Measurements from ENCODE around the gene PMEPA1.

Gene PMEPA1

DNA sequence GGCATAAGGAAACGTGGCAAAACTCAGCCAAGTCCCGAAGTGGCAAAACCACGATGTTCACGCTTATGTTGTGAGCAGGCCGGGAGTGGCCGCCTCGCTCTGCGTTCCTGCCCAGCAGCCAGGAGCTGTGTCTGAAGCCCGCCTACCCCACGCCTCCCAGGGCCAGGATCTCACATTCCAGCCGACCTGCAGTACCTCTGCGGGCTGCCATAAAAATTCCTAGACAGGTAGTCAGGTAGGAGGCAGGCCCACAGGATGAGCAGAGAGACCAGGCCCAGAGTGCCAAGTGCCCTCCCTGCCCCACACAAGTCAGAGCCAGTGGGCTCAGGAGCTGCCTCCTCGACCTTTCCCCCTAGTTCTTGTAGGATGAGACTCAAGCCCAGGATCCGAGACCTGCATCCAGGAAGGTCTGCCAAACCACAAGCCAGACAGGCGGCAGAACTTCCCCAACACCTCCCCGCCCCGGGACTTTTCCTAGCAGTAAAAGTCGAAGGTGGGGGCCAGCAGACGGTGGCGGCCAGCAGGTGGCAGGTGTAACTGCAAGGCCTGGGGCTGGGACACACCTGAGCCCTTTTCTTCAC, 16.7 kb downstream of the PMEPA1 start:
- DNase-seq (ENCODE audit: low read depth), result no peak

DNA sequence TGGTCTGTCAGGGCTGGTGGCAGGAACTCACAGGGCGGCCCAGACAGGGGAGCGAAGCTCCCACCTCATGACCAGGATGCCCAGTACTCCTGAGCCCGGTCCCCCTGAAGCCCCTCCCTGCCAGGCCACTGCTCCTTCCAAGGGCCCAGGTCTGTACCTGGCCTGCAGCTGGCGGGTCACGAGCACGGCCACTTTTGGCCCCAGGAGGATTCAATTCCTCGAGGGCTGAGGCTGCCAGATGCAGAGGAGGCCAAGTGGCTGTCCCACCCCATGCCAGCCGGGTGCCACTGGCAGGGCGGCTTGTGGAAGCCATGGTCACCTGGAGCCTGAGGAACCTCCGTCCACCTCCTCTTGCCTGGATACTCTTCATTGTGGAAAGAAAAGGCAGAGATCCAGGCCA, 17.4 kb downstream of the PMEPA1 start:
- no peak for DNase-seq (ENCODE audit: low read depth)

DNA sequence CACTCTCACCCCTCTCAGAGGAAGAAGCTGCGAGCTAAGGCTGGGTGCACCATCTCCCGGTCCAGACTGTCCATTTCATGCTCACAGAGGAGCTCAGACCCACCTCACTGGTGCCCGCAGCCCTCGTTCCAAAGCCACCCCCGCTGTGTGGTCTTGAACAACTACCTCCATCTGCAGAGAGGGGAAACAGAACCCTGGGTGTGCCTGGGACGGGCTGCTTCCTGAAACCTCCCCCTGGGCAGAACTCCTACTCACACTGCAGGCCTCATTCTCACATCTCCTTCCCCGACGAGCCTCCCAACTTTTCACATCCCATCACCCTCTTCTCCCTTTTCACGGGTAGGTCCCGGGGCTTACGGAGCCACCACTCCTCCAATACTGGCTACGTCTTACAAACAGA, 18.1 kb downstream of the PMEPA1 start:
- no peak for DNase-seq (ENCODE audit: low read depth)

DNA sequence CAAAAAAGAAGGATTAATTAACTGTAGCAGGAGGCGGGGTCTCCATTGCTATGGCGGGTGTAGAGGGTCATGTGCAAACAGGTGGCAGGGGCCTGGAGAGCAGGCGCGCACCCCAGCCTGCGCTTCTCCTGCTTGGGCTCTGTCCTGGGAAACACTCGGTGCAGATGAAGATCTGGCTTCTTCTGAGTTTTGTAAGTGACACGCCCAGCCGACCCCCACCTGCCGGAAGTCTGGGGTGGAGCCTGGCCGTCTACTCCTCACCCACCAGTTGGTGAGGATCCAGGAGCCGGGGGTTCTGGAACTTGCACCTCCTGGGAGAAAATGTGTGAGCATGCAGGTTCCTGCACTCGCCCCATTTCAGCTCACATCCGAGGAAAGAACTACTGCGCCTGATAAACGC, 19.3 kb downstream of the PMEPA1 start:
- DNase-seq (ENCODE audit: low read depth), result no peak

DNA sequence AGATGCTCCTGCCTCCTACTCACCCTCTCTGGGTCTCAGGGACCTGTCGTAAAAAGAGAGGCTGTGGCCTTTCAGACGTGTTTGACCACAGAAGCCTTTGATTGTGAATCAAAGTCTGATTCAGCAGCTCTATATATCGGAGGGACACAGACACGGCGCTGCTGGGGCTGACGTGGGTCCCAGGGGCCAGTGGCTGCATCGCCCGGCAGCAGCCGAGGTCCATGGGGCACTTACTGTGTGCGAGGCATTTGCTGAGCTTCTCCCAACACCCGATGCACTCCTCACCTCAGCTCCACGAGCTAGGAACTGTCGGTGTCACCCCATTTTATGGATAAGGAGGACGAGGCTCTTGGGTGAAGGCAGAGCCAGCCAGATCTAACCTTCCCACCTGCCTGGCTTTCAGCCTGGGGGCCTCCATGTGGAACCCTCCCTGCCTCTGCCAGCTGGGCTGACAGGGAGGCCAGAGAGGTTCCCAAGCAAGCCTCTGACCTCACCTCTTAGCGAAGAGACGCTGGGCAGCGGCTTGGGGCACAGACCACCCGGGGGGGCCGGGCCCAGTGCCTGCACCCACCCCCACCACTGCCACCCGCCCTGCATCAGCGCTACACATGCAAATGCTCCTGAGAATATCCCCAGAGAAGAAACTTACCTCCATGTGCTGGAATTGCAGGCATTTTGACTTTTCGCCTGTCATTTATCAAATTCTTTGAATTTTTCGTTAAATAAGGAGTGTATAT, 19.9 kb downstream of the PMEPA1 start:
- no peak for DNase-seq (ENCODE audit: low read depth)

DNA sequence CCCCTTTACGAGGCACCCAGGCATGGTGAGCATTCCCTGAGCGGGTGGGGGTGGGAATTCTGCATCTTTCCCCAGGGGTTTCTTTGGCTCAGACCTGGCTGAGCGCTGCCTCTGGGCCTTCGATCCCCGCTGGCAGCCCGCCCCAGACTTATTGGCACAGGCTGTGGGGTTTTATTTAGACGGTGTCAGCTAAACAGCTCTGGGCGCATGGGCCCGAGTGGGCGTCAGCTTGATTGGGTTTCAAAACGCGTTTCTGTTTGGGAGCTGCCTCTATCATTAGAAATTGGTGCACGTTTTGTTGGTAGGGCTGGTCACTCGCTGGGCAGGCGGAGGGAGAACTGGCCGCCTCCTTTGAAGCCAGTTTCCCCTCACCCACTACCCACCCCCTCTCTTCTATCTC, 21.0 kb downstream of the PMEPA1 start:
- no peak for DNase-seq (ENCODE audit: low read depth)

DNA sequence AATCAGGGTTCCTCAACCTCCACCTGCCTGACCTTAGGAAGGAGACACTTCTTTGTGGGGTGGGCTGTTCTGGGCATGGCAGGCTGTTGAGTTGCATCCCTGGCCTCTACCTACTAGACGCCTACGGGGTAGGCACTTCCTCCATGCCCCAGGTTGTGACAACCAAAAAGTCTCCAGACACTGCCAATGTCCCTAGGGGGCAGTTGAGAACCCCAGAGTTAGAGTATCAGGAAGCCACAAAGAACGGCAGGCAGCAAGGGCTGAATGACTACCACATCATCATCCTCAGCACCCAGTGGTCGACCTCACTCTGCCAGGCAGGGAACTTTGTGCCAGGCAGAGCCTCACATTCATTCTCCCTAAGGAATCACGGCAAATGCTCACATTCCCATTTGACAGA, 21.5 kb downstream of the PMEPA1 start:
- no peak for DNase-seq (ENCODE audit: low read depth)

DNA sequence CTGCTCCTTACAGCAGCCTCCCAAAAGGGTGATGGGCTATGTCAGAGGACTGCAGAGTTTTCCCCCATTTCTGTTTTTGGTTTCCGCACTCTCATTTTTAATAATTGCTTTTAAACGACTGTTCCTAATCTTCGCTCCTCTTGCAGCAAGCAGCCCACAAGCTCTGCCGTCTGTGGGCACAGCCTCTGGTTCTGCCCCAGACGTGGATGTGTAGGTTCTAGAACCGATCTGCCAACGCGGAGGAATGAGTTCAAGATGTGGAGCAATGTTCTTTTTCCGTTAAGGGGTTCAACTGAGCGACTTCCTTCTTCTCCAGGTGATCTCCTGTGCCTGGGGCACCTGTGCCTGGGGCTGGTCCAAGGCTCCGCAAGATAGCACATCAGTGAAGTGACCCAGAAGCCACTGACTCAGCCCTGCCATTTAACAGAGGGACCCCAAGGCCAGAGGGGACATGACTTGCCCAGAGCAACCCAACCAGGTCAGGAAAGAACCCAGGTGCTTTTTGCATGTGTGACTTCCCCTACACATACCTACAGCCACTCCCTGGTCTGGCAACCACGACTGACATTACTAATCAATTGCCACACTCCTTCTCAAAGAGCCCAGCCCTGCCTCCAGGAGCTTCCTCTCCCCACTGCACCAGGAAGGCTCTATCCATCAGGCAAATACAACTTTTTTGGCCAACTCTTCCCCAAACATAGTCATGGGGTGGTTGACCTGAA, 22.7 kb downstream of the PMEPA1 start:
- DNase-seq (ENCODE audit: low read depth), result no peak

DNA sequence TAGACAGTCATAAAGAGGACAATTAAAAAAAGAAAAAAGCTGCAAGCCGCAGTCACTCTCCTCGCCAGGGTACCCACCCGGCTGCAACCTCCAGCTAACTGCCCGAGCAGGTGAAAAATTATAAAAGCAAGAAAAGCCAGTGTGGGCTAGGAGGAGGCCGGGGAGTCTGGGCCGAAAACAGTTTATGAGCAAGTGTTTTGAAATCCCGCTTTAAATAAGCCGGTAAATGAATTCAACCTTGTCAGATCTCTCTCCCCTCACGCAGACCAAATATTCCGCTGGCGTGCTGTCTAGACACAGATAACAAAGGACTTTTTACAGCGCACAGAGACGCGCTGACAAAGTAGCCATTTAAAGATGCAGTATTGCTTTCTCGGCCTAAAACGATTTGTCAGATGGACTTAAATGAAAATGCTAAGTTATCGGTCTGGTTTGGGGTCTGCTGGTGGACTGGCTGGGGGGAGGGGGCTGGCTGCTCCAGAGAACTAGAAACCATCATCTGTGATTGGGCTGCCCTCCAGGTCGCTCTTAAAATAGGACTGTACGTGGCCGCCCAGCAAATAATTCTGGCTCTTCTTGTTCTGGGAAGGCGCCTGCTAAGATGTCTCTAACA, 24.6 kb downstream of the PMEPA1 start:
- DNase-seq (ENCODE audit: low read depth), result no peak

DNA sequence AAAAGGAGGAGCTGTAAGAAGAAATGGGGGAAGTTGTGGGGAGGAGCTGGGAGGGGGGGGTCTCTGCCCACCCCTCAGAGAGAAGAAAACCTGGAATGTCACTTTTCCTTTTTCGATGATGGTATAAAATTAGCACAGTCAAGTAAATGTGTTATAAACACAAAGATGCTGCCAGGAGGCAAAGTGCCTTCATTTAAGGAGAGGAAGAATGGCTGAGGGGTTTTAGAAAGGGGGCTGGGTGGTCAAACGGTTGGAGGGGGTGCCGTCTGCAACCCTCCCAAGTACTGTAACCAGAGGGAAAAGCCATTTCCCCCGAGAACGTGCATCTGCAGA, 25.0 kb downstream of the PMEPA1 start:
- DNase-seq (ENCODE audit: low read depth), result no peak

DNA sequence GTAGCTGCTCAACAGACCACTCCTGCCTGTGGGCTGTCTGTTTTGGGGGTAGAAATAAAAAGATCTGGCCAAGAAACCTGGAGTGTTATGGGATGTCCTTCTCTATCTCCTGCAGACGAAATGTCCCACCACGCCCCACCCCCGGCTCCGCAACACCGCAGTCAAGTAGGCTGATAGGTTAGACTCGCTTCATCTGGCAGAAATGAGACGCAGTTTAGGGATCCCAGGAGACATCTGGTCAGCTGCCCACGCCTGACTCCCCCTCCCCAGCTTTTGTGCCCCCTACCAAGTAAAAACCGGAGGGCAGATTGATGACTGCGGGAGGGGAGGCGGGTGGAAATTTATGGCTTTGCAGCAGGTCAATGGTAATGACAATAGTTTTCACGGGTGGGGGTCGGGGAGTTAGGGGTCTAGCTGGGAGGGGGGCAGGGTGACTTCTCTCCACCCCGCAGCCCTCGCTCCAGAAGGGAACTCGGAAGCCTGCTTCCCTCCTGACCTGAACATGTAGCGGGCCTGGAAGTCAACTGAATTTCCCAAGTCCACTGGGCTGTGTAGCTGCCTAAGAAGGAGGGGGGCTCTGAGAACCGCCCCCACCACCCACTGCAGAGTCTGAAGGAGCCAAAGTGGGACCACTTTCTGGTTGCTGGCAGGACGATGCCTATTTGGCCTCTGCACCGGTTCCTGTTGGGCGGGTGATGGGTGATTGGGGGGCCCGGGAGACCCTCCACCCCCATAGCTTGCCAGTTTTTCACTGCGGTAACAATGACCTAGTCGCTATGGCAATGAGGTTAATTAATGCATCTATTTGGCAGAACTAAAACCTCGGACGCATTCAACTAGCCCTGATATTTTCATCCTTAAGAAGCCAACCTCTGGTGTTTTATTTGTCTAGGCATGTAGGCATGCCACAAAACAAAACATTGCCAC, 25.7 kb downstream of the PMEPA1 start:
- DNase-seq (ENCODE audit: low read depth), result no peak

DNA sequence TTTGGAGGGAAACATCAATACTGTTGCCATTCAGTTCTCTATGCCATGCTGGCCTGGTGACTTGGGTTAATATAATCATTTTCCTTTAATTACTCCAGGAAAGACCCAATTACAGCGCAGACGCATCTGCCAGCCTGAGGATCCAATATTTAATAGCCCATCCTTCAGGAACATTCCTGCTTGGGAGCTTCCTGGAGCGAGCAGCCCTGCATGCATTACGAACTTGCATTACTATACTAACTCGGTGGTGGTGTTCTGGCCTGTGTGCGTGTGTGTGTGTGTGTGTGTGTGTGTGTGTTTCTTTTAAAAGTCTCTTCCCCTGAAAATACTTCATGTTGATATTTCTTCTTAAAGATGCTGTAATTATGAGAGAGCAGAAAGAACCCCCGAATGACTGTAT, 26.5 kb downstream of the PMEPA1 start:
- DNase-seq (ENCODE audit: low read depth), result no peak

DNA sequence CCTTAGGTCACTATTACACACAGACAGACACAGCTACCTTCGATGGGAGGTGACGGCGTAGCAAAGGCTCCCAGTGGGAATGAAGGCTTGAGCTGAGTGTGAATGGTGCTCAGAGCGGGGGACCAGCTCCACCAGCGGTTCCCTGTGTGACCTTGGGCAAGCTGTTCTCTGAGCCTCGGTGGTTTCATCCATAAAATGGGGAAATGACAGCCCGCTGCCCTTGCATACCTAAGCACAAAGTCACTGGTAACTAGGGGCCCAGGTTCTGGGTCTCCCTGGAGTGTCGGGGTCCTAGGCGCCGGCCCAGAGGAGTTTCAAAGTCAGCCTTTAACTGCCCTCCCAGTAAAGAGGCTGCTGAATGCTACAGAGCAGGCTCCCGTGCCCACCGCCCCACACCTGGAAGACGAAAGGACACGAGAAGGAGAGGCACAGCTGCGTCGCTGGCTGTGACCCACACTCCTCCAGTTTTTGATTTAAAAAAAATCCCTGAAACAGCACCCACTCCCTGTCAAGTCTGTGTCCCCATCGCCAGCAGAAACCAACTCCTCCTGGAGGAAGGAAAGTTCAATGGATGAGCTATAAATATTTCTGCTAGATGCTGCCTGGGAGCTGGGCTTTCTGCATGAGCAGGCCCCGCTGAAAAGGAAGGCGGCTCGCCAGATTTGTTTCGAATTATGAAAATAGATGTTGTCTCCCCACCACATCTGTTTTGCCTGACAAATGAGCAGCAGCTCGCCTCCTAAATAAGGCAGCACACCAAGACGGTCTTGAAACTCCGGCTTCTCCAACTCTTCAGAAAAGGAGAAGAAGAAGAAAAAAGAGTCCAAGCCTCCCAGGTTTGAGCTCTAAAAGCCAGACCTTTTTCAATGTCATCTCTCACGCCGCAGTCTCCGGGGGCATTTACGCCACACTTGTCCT, 27.4 kb downstream of the PMEPA1 start:
- DNase-seq (ENCODE audit: low read depth), result no peak

DNA sequence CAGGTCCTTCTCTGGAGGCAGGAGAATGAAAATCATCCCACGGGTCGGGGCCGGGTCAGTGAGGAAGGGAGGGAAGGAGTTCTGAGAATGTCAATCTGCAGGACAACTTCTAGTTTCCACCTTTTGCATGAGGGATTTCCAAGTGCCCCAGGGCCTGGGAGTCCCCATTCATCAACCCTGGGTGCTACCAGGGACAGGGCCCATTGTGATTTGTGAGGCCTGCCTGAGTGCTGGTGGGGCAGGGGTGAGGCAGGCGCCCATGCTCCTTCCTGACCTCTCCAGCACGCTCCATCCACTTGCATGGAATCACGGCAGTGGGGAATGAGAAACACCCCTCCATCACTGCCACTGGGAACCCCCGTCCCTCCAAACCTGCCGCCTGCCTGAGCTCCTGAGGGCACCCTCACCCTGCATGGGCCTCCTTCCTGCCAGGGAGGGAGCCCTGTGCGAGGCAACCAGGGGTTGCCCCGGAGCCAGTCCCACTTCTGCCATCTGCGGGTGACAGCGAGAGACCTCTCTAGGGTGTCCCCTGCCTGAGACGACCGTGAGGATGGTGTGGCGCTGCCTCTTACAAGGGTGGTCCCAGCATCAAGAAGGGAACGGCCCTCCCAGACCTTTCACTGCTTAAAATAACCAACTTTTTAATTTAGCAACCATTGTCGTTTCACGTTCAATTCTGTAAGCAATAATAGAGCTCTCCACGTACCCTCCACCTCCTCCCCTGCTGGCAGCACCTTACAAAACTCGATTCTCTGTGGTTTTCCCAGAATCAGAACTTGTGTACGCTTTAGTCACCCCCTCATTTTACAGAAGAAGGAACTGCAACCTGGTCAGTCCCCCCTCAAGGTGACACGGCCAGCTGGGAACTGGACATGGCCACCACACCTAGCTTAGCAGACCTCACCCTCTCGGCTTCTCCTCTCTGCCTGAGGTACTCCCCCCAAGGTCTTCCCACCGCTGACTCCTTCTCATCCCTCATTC, 28.6 kb downstream of the PMEPA1 start:
- no peak for DNase-seq (ENCODE audit: low read depth)

DNA sequence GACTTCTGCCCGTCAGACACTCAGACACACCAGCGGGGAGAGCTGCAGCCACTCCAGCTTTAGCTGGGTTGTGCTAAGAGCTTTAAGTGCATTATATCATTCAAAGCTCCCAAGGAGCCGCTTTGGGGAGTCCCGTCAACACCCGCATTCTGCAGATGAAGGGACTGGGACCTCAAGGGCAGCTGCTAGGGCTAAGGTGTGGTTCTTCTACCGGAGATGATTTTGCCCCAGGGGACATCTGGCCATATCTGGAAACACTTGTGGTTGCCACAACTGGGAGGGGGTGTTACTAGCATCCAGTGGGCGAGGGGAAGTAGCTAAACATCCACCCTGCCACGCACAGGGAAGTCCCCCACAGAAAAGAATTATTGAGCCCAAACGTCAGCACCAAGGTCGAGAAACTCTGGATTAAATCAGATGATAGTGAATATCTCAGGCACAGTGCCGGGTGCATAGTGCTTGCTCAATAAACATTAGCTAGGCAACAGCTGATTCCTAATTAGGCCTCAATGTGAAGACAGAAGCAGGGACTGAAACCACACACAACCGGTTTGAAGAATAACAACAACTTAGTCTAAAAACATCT, 29.6 kb downstream of the PMEPA1 start:
- no peak for DNase-seq (ENCODE audit: low read depth)

DNA sequence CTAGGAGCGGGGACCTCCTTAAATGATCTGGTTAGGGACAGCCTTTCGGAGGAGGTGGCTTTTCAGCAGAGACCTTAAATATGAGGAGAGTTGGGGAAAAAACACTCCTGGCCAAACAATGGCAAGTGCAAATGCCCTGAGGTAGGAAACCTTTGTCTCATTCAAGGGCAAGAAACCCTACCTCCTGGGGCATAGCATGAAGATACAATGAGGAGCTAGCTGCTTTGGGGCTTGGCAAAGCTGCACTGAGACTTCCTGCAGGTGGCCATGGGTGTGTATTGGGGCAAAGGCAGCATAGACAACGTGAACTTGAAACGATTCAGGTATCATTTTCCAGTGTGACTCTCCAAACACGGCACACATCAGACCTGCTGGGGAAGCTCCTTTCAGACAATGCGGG, 30.7 kb downstream of the PMEPA1 start:
- DNase-seq (ENCODE audit: low read depth), result no peak

DNA sequence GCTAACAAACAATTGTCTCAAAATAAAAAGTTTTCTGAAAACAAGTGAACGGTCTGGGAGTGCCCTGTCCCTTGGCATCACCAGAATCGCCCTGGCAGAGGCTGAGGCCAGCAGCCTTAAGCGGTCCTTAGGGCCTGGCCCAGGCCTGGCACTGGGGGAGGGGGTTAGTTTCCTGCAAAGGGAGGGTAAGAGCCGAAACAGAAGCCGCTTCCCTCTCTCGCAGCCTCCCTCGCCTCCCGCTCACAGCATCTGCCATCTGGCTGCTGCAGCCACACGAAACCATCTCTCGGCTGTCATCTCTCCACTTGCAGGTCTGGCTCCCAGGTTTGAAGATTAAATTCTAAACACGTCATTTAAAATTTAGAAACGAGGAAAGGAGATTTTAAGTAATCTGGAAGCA, 31.5 kb downstream of the PMEPA1 start:
- DNase-seq (ENCODE audit: low read depth), result no peak

DNA sequence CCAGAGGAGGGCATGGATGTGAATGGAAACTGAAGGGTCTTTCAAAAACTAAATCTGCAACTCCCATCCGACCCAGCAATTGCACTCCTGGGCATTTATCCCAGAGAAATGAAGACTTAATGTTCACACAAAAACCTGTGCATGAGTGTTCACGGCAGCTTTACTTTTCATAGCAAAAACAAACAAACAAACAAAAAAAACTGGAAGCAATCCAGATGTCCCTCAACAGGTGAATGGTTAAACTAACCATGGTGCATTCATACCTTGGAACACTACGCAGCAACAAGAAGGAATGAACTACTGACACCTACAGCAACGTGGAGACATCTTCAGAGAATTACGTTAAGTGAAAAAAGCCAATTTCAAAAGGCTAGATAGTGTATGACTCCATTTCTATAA, 32.2 kb downstream of the PMEPA1 start:
- no peak for DNase-seq (ENCODE audit: low read depth)

Data from EH (cell line).